Hematopoietic multipotent progenitor cell treated with erythropoietin and hydrocortisone succinate and interleukin-3 and kit ligand, for 17 days (in vitro differentiated cells): ENCODE measurements around the gene EVX2.
A peak's percentile ranks its signal among the peaks of the same experiment; 100 is the strongest.

ENCODE experiments used
- DNase-seq: peaks from one replicate; pipeline ENCODE4 v3.0.0-alpha.2; 2015; ENCODE audit warnings: low spot score

EVX2 gene

GRCh38 chr2:176107731-176108181, 24.0 kb upstream of the EVX2 start:
- DNase-seq: no peak

- DNase-seq: no peak
Observed at GRCh38 chr2:176106581-176107539, 23.1 kb upstream of the EVX2 start, which contains the start of gene HOXD11. HOXD11 (plus strand) TSS chr2:176107280; CDS start chr2:176107356, 76 bp downstream.

- DNase-seq: no peak
Observed at GRCh38 chr2:176105730-176106580, 22.2 kb upstream of the EVX2 start.

- no peak for DNase-seq
Observed at GRCh38 chr2:176105078-176105729, 21.4 kb upstream of the EVX2 start.

GRCh38 chr2:176104316-176105077, 20.7 kb upstream of the EVX2 start:
- no peak for DNase-seq

GRCh38 chr2:176103742-176104315, 20.1 kb upstream of the EVX2 start:
- no peak for DNase-seq

- DNase-seq: no peak
Observed at GRCh38 chr2:176103194-176103593, 19.4 kb upstream of the EVX2 start.

GRCh38 chr2:176102309-176102866, 18.6 kb upstream of the EVX2 start:
- no peak for DNase-seq

- no peak for DNase-seq
Observed at GRCh38 chr2:176101842-176102241, 18.1 kb upstream of the EVX2 start.

GRCh38 chr2:176101216-176101830, 17.6 kb upstream of the EVX2 start:
- DNase-seq: no peak

- no peak for DNase-seq
Observed at GRCh38 chr2:176100547-176101140, 16.9 kb upstream of the EVX2 start.

- DNase-seq: no peak
Observed at GRCh38 chr2:176099728-176100546, 16.2 kb upstream of the EVX2 start, which contains the start of gene HOXD12. HOXD12 (plus strand) TSS chr2:176099795; CDS start chr2:176099802, 7 bp downstream.

GRCh38 chr2:176099159-176099727, 15.5 kb upstream of the EVX2 start:
- DNase-seq: no peak

- DNase-seq: no peak
Observed at GRCh38 chr2:176098366-176099158, 14.8 kb upstream of the EVX2 start.

- DNase-seq: no peak
Observed at GRCh38 chr2:176097820-176098365, 14.1 kb upstream of the EVX2 start.

- DNase-seq: peak; percentile 18
Observed at GRCh38 chr2:176096986-176097819, 13.4 kb upstream of the EVX2 start.
